Transverse colon (tissue), 4 donors: ENCODE data around the gene CRISPLD2.

Source experiments
- CTCF ChIP-seq, 5 experiments: fragments of 200-600 bp in 3 of 5; fragments of 450-650 bp in 2 of 5; sonication (generic) in 3 of 5; IDR thresholded peaks; 1 replicate in 2 of 5; 2 replicates in 3 of 5; pipeline ENCODE4 v1.5.1; 2016 to 2017; ENCODE audit warnings: antibody characterized with exemption in 5 of 5, inconsistent platforms in 3 of 5, mild to moderate bottlenecking in 2 of 5, moderate library complexity in 1 of 5
- POLR2AphosphoS5 ChIP-seq, 3 donors: sonication (generic); formaldehyde crosslinking; IDR thresholded peaks; one replicate each; pipeline ENCODE4 v1.6.1; 2016; ENCODE audit warnings: antibody characterized with exemption in 3 of 3

GRCh38 chr16:84884246-84884595 lies 64.4 kb downstream of the CRISPLD2 start:
- TF ChIP-seq CTCF (IDR thresholded peaks at IDR 0.05) (no peak), POLR2AphosphoS5 (IDR thresholded peaks at IDR 0.05) (no peak)
